HG02943 (cell line): Measurements from ENCODE around the gene BCL3.
"Not testable (repeated sequence)": the region's sequence is repeated elsewhere in the genome, so short reads cannot be mapped to it uniquely, and the experiment has no call there.

Source experiments
- ATAC-seq: cut with Tn5 transposase; IDR thresholded peaks from one replicate; pipeline ENCODE4 v1.9.1; 2021; ENCODE audit warnings: mild to moderate bottlenecking, low read depth, moderate library complexity; ENCODE audit not compliant: unreplicated experiment

BCL3 gene

GRCh38 chr19:44756089-44756562 lies 7.6 kb downstream of the BCL3 start:
- no peak for ATAC-seq

- no peak for ATAC-seq
Observed at GRCh38 chr19:44757057-44757734, 8.7 kb downstream of the BCL3 start.

GRCh38 chr19:44757735-44758505 lies 9.4 kb downstream of the BCL3 start:
- no peak for ATAC-seq

GRCh38 chr19:44758596-44758995 lies 10.1 kb downstream of the BCL3 start:
- ATAC-seq = no peak

GRCh38 chr19:44759083-44759804 lies 10.7 kb downstream of the BCL3 start:
- ATAC-seq = no peak

- no peak for ATAC-seq
Observed at GRCh38 chr19:44762038-44762437, 13.5 kb downstream of the BCL3 start.

- ATAC-seq = no peak
Observed at GRCh38 chr19:44765033-44765948, 16.8 kb downstream of the BCL3 start.

GRCh38 chr19:44765949-44766335 lies 17.4 kb downstream of the BCL3 start:
- no peak for ATAC-seq

- no peak for ATAC-seq
Observed at GRCh38 chr19:44767295-44768180, 19.0 kb downstream of the BCL3 start.

- ATAC-seq = peak; percentile 89
Observed at GRCh38 chr19:44770550-44771257, 22.2 kb downstream of the BCL3 start.

- ATAC-seq = not testable (repeated sequence)
Observed at GRCh38 chr19:44772144-44772543, 23.6 kb downstream of the BCL3 start.

GRCh38 chr19:44772959-44773358 lies 24.5 kb downstream of the BCL3 start:
- no peak for ATAC-seq

- no peak for ATAC-seq
Observed at GRCh38 chr19:44775676-44776240, 27.2 kb downstream of the BCL3 start.

GRCh38 chr19:44776402-44777096 lies 28.0 kb downstream of the BCL3 start:
- no peak for ATAC-seq

GRCh38 chr19:44777715-44778347 lies 29.3 kb downstream of the BCL3 start, which contains the start of gene CBLC:
Gene CBLC, plus strand, starts transcription at chr19:44777890. Its CDS starts 42 bp downstream, at chr19:44777932.
- no peak for ATAC-seq

GRCh38 chr19:44779150-44779549 lies 30.6 kb downstream of the BCL3 start:
- ATAC-seq = no peak

- ATAC-seq = not testable (repeated sequence)
Observed at GRCh38 chr19:44781694-44782093, 33.2 kb downstream of the BCL3 start.
